HG02852 (cell line): ENCODE data around the gene FNDC10.
"Not testable (repeated sequence)": the region's sequence is repeated elsewhere in the genome, so short reads cannot be mapped to it uniquely, and the experiment has no call there.

Source experiments
- ATAC-seq: cut with Tn5 transposase; IDR thresholded peaks from one replicate; pipeline ENCODE4 v1.9.1; 2021; ENCODE audit warnings: mild to moderate bottlenecking, moderate library complexity; ENCODE audit not compliant: unreplicated experiment

Gene FNDC10

GRCh38 chr1:1599935-1600860 is at the start of gene FNDC10:
Gene FNDC10 (minus strand): TSS chr1:1600135. CDS start chr1:1600015, 120 bp downstream.
- no peak for ATAC-seq

GRCh38 chr1:1648265-1648664 is 48.3 kb upstream of the FNDC10 start:
- ATAC-seq = not testable (repeated sequence)

- not testable (repeated sequence) for ATAC-seq
Measured at GRCh38 chr1:1647567-1648241, 47.8 kb upstream of the FNDC10 start.

GRCh38 chr1:1646326-1646725 is 46.4 kb upstream of the FNDC10 start:
- not testable (repeated sequence) for ATAC-seq

GRCh38 chr1:1640711-1641461 is 41.0 kb upstream of the FNDC10 start:
- ATAC-seq = not testable (repeated sequence)

- ATAC-seq = not testable (repeated sequence)
Measured at GRCh38 chr1:1640081-1640480, 40.1 kb upstream of the FNDC10 start.

- not testable (repeated sequence) for ATAC-seq
Measured at GRCh38 chr1:1639368-1639767, 39.4 kb upstream of the FNDC10 start.

- ATAC-seq = not testable (repeated sequence)
Measured at GRCh38 chr1:1638528-1638927, 38.6 kb upstream of the FNDC10 start.

- ATAC-seq = not testable (repeated sequence)
Measured at GRCh38 chr1:1637479-1637875, 37.5 kb upstream of the FNDC10 start.

GRCh38 chr1:1636621-1637478 is 36.9 kb upstream of the FNDC10 start:
- ATAC-seq = not testable (repeated sequence)

- ATAC-seq = not testable (repeated sequence)
Measured at GRCh38 chr1:1634613-1635012, 34.7 kb upstream of the FNDC10 start.

GRCh38 chr1:1633409-1633808 is 33.5 kb upstream of the FNDC10 start:
- not testable (repeated sequence) for ATAC-seq

- no peak for ATAC-seq
Measured at GRCh38 chr1:1631782-1632420, 32.0 kb upstream of the FNDC10 start, which contains the start of gene MMP23B. Gene MMP23B (plus strand): TSS chr1:1632173. CDS start chr1:1632219, 46 bp downstream.

GRCh38 chr1:1630965-1631781 is 31.2 kb upstream of the FNDC10 start:
- ATAC-seq = no peak

GRCh38 chr1:1630191-1630964 is 30.4 kb upstream of the FNDC10 start:
- ATAC-seq = no peak

GRCh38 chr1:1629430-1630190 is 29.7 kb upstream of the FNDC10 start:
- ATAC-seq = no peak

- ATAC-seq = no peak
Measured at GRCh38 chr1:1628754-1629429, 29.0 kb upstream of the FNDC10 start.
